Prostate gland (tissue), 2 donors: Measurements from ENCODE around the gene ARHGDIA. TPM values are rescaled to one million over a fixed set of nuclear protein-coding genes. Genes with fewer than 3 reads are reported as not detected.

Source experiments
- DNase-seq: peaks from one replicate; pipeline ENCODE4 v3.0.0-alpha.2; 2019; ENCODE audit warnings: low spot score
- H3K27ac ChIP-seq, 2 donors: fragments of 200-600 bp; sonication (generic); 2 replicates each; pipeline ENCODE4 v1.5.1; 2017 to 2019
- H3K27me3 ChIP-seq: fragments of 200-600 bp; sonication (generic); replicated peaks from 2 replicates; pipeline ENCODE4 v1.5.1; 2019; ENCODE audit not compliant: insufficient read depth
- H3K36me3 ChIP-seq, 2 donors: fragments of 200-600 bp; sonication (generic); 1 replicate in 1 of 2; 2 replicates in 1 of 2; pipeline versions ENCODE4 v1.5.1 to v1.8.1; 2017 to 2019
- H3K4me1 ChIP-seq: fragments of 200-600 bp; sonication (generic); replicated peaks from 2 replicates; pipeline ENCODE4 v1.5.1; 2019
- H3K4me3 ChIP-seq, 2 donors: fragments of 200-600 bp; sonication (generic); 2 replicates each; pipeline ENCODE4 v1.5.1; 2017 to 2019
- H3K9me3 ChIP-seq: fragments of 200-600 bp; sonication (generic); 2 replicates; pipeline ENCODE4 v1.5.1; 2017
- POLR2A ChIP-seq: fragments of 450-650 bp; IDR thresholded peaks from one replicate; pipeline ENCODE4 v1.6.1; 2016; ENCODE audit warnings: antibody characterized with exemption, mild to moderate bottlenecking
- POLR2AphosphoS5 ChIP-seq: sonication (generic); formaldehyde crosslinking; IDR thresholded peaks from one replicate; pipeline ENCODE4 v1.6.1; 2017; ENCODE audit warnings: antibody characterized with exemption
- whole genome bisulfite sequencing: methylation state at CpG from one replicate; pipeline ENCODE4 v1.1.5; 2018; 5-methylcytosine and 5-hydroxymethylcytosine counted together
- intact Hi-C: fragments of 100-400 bp; cut with DNase I; formaldehyde crosslinking; loops from one replicate; pipeline ENCODE4 v1.14.2; 2022
- total RNA-seq, 2 donors: library from RNA; depleted of rRNA; stranded (reverse); fragments of >200 nt; gene quantifications; one replicate each; pipeline ENCODE4 v1.1.0, GENCODE V29; 2016
- TF ChIP-seq, protein P1 (sequence below), 4 experiments: fragments of 200-600 bp in 2 of 4; fragments of 450-650 bp in 2 of 4; sonication (generic) in 2 of 4; IDR thresholded peaks; 1 replicate in 3 of 4; 2 replicates in 1 of 4; pipeline ENCODE4 v1.5.1; 2016 to 2019; ENCODE audit warnings: antibody characterized with exemption in 4 of 4, mild to moderate bottlenecking in 2 of 4, moderate library complexity in 2 of 4

Gene ARHGDIA
- total RNA-seq, 2 donors from 2014 or later = 193 to 274 TPM

DNA sequence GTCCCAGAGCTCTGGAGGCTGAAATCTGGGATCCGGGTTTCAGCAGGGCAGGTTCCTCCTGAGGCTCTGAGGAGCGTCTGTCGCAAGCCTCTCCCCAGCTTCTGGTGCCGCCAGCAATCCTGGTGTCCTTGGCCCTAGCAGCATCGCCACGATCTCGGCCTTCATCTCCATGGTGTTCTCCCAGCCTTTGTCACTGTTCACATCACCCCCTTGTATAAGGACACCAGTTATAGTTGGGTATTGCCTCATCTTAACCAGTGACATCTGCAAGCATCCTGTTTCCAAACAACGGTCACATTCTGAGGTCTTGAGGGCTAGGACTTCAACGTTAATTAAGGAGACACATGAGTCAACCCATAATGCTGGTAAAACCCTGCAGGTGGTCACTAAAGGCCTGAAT, 33.5 kb downstream of the ARHGDIA start:
- no peak for DNase-seq
- Histone ChIP-seq H3K4me1 (peaks cover 8% of the 10 kb centered on the region), H3K9me3 (no peaks in the 10 kb centered on the region), H3K27me3 (no peaks in the 10 kb centered on the region), H3K27ac (no peak overlapping the region), H3K4me3 (no peak overlapping the region), H3K36me3 (no peaks in the 10 kb centered on the region)
- intact Hi-C loops = no loop called here
- 91% methylated on average over 9 of the region's 9 CpGs for WGBS
- TF ChIP-seq POLR2A (no peak), POLR2AphosphoS5 (no peak)
- TF ChIP-seq, protein P1, sequence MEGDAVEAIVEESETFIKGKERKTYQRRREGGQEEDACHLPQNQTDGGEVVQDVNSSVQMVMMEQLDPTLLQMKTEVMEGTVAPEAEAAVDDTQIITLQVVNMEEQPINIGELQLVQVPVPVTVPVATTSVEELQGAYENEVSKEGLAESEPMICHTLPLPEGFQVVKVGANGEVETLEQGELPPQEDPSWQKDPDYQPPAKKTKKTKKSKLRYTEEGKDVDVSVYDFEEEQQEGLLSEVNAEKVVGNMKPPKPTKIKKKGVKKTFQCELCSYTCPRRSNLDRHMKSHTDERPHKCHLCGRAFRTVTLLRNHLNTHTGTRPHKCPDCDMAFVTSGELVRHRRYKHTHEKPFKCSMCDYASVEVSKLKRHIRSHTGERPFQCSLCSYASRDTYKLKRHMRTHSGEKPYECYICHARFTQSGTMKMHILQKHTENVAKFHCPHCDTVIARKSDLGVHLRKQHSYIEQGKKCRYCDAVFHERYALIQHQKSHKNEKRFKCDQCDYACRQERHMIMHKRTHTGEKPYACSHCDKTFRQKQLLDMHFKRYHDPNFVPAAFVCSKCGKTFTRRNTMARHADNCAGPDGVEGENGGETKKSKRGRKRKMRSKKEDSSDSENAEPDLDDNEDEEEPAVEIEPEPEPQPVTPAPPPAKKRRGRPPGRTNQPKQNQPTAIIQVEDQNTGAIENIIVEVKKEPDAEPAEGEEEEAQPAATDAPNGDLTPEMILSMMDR (IDR thresholded peaks at IDR 0.05) = no peak

DNA sequence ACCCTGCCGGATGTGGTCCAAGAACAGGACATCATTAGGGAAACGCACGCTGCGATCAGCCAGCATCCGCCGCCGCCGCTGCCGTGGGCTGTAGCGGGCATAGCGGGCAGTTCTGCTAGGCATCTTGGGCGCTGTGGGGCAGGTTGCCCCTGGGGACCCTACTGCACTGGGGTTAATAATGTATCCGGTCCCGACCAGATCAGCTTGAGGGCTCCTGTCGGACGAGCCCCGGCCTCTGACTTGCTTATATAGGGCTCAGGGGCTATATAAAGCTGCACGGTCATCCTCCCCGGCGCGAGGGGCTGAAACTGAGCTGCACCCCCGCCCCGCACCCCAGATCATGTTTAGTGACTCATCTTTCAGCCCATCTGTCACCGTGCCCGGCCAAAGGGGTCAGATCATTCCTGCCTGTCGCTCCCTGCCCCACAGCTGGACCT, 36.3 kb downstream of the ARHGDIA start, which contains the start of gene PPP1R27:
TSS of gene PPP1R27 (minus strand) at position 220 of the 437 bp plus-strand sequence. CDS start at position 123, 97 bp downstream.
- no peaks in the 10 kb centered on the region for H3K9me3 ChIP-seq
- TF ChIP-seq POLR2AphosphoS5 (no peak), POLR2A (no peak)
- TF ChIP-seq, protein P1 (IDR thresholded peaks at IDR 0.05) = no peak
- H3K4me1 ChIP-seq = peaks cover 8% of the 10 kb centered on the region
- H3K27me3 ChIP-seq = no peaks in the 10 kb centered on the region
- H3K4me3 ChIP-seq = peak within 1 kb of the TSS; percentile 61 to 78
- H3K36me3 ChIP-seq = no peaks in the 10 kb centered on the region
- WGBS = 91% methylated on average over 25 of the region's 26 CpGs
- DNase-seq = no peak
- no peak within 1 kb of the TSS for H3K27ac ChIP-seq
- intact Hi-C loops = no loop called here

DNA sequence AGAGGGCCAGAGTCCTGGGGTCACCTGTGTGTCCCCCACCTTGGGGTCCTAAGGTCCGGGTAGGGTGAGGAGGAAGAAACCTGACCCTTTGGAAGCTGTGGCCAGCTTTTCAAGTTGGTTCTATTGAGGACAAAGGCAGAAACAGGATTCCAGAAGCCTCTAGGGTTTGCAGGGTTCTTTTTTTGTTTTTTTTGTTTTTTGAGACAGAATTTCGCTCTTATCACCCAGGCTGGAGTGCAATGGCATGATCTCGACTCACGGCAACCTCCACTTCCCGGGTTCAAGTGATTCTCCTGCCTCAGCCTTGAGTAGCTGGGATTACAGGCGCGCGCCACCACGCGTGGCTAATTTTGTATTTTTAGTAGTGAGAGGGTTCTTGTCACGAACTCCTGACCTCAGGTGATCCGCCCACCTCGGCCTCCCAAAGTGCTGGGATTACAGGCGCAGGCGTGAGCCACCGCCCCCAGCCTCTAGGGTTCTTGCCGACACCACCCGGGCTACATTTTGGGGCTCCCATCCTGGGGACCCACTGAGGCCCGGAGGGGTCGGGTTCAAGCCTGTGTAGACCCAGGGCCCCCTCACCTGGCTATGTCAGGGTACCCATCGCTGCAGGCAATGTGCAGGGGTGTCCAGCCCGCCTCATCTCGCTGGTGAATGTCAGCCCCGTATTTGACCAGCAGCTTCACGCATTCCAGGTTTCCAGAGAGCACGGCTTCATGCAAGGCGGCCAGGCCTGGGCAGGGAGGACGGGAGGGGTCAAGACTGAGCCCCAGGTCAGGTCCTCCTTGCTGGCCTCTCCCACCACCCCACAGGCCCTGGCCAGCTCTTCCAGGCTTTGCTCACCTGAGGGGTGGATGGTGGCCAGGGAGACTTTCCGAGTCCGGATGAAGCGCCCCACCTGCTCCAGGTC, 37.0 kb downstream of the ARHGDIA start:
- intact Hi-C loops = no loop called here
- 76% methylated on average over 29 of the region's 31 CpGs for WGBS
- TF ChIP-seq POLR2AphosphoS5 = no peak
- no peak for TF ChIP-seq POLR2A
- TF ChIP-seq, protein P1 (IDR thresholded peaks at IDR 0.05) = no peak
- peak overlapping the region; percentile 86 to 92 for H3K27ac ChIP-seq
- no peak for DNase-seq
- no peaks in the 10 kb centered on the region for H3K27me3 ChIP-seq
- H3K36me3 ChIP-seq = no peaks in the 10 kb centered on the region
- peaks cover 8% of the 10 kb centered on the region for H3K4me1 ChIP-seq
- H3K9me3 ChIP-seq = no peaks in the 10 kb centered on the region
- peak overlapping the region; percentile 61 to 78 for H3K4me3 ChIP-seq

- intact Hi-C loops = no loop called here
- Histone ChIP-seq H3K27me3 (no peaks in the 10 kb centered on the region), H3K36me3 (no peaks in the 10 kb centered on the region), H3K4me3 (peak within 1 kb of the TSS; percentile 78 to 79), H3K27ac (peak within 1 kb of the TSS; percentile 86 to 92), H3K4me1 (peaks cover 8% of the 10 kb centered on the region), H3K9me3 (no peaks in the 10 kb centered on the region)
- DNase-seq = peak; percentile 94
- 2% methylated on average over 69 of the region's 76 CpGs for WGBS
- TF ChIP-seq POLR2A (peak; percentile 91), POLR2AphosphoS5 (peak; percentile 90)
- TF ChIP-seq, protein P1 (IDR thresholded peaks at IDR 0.05) = peak in 1 of 4 experiments; percentile 16
Measured at GRCh38 chr17:81833160-81833920, 37.8 kb downstream of the ARHGDIA start, which contains the start of gene MCRIP1. Gene MCRIP1 (minus strand): TSS chr17:81833291. CDS start chr17:81824506, 8,785 bp downstream.
